ENCODE measurements around the gene PRKCH. TPM values are rescaled to one million over a fixed set of nuclear protein-coding genes. Genes with fewer than 3 reads are reported as not detected.

The PRKCH gene
- total and polyA plus RNA-seq, 8 donors, result 35.2 to 48.8 (median 43.1) TPM

DNA sequence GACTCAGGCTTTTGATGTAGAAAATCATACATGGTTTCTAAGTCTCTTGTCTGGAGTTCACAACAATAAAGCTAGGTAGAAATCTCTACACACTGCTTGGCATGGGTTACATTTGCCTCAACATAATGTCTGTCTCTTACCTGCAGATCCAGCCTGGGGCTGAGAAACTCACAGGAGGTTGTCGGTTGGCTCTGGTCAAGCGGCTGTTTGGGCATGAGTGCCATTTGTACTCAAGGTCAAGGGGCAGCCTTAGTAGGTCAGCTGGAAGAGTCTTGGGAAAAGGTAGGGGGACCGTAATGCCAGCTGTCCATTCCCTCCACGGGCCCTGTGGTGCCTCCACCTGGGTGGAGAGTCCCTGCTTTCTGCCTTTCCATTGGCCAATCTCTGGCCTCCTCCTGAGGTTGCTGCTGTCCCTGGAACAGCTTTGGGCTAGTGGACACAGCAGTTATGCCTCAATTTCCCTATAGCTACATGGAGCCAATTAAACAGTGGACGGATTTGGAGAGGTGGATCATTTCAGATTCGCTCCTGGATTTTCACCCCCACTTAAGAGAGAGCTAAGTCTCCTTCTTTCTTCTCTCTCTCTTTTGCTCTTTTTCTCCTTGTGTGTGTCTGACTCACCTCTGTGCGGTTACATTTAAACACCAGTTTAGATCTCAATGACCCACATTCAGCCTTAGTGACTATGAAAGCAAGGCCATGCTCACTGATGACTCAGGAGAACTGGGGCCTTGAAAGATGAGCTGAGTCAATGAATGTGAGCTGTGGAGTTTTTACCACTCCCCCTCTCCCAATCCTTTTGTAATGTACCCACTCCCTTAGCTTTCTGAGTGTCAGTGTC is 241.2 kb downstream of the PRKCH start:
- Histone ChIP-seq H3K4me3 (no peak overlapping the region), H3K9me3 (no peaks in the 10 kb centered on the region), H3K36me3 (no peaks in the 10 kb centered on the region), H3K27ac (peak overlapping the region; percentile 77 to 88), H3K27me3 (no peaks in the 10 kb centered on the region), H3K4me1 (peaks cover 24 to 81% of the 10 kb centered on the region in 2 donors)
- TF ChIP-seq CTCF (IDR thresholded peaks at IDR 0.05), result no peak
- intact Hi-C loops (cut with DNase I), result loop anchor here in 1 of 2 donors (10.0 kb wide), 2 partner anchors 88 to 132 kb away; partner anchors contain the start of gene HIF1A
- DNase-seq, result no peak
- peak; percentile 39 for ATAC-seq

DNA sequence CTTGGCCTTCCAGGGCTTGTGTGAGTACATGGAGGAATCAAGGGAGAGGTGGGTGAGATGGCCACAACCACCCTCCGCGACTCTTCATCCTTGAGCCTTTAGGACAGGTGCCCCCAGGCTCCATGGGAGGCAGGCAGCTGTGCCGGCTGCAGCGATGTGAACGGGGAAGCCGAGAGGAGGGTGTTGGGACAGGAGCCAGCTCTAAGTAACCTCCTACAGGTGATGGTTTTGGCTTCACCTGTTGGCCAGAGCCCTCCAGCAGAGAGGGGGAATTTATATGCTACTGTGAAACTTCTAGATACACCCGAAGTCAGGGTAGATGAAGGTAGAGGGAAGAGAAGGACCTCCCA is 241.8 kb downstream of the PRKCH start:
- intact Hi-C loops (cut with DNase I), result loop anchor here in 1 of 2 donors (10.0 kb wide), 2 partner anchors 88 to 132 kb away; partner anchors contain the start of gene HIF1A
- ATAC-seq (no peak), DNase-seq (peak in 1 of 4 donors; percentile 71)
- H3K9me3 ChIP-seq, result no peaks in the 10 kb centered on the region
- H3K4me3 ChIP-seq, result no peak overlapping the region
- TF ChIP-seq CTCF (IDR thresholded peaks at IDR 0.05), result no peak
- H3K27me3 ChIP-seq, result no peaks in the 10 kb centered on the region
- H3K36me3 ChIP-seq, result no peaks in the 10 kb centered on the region
- peaks cover 24 to 87% of the 10 kb centered on the region in 2 donors for H3K4me1 ChIP-seq
- H3K27ac ChIP-seq, result peak overlapping the region; percentile 77 to 88

DNA sequence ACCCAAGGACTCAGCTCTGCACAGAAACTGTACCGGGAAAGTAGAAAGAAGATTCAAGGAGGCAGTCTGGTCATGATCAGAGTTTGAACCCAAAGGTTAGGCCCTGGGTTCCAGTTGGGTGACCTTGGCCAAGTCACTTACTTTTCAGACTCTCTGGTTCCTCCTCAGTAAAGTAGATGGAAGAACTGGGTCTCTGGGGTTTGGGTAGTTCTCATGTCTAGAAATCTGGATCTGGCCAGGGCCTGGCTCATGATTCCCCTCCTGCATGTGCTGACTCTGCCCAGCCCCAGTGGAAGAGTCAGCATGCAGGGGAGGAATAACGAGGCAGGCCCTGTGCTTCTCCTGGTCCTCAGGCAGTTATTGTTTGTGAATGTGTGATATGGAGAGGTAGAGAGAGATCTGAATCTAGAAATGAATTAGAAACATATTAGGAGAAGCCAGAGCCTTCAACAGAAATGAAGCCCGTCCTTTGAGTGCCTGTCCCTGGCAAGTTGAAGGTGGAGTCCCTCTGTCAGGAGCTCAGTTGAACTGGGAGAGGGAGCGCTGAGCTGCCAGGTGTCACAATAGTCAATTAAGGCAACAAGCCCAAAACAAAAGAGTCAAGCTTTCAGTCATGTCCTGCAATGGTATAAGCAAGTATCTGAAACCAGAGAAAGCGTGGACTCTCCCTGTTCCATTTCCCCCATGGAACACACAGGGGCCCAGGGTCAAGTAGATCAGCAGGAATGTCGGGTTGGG is 242.7 kb downstream of the PRKCH start:
- peaks cover 33 to 96% of the 10 kb centered on the region in 2 donors for H3K4me1 ChIP-seq
- DNase-seq (no peak), ATAC-seq (no peak)
- H3K27me3 ChIP-seq, result no peaks in the 10 kb centered on the region
- H3K9me3 ChIP-seq, result no peaks in the 10 kb centered on the region
- peak overlapping the region; percentile 77 to 88 for H3K27ac ChIP-seq
- TF ChIP-seq CTCF (IDR thresholded peaks at IDR 0.05), result no peak
- intact Hi-C loops (cut with DNase I), result loop anchor here in 1 of 2 donors (10.0 kb wide), 2 partner anchors 89 to 131 kb away; partner anchors contain the start of gene HIF1A
- no peaks in the 10 kb centered on the region for H3K36me3 ChIP-seq
- H3K4me3 ChIP-seq, result no peak overlapping the region

DNA sequence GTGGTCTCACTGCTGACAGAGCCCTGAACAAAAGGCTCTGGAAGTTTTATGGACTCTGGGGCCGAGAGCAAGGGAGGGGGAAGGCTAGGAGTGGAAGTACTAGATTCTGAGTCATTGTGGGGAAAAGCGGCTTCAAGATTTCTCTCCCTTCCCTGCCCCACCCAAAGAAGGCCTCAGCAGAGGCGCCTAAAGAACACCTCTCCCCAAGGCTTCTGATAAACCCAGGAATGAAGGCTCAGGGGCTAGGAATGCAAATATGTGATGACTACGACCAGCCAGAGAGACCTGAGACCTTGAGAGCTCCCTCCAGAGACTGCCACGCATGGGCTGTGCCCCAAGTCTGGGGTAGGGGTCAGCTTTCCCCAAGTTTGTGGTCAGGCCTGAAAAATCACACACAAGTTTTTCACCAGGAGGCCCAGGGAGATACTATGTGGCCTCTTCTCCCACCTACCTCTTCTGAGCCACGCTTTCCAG is 243.3 kb downstream of the PRKCH start:
- Histone ChIP-seq H3K36me3 (no peaks in the 10 kb centered on the region), H3K27me3 (no peaks in the 10 kb centered on the region), H3K9me3 (no peaks in the 10 kb centered on the region), H3K27ac (peak overlapping the region; percentile 77 to 88), H3K4me1 (peaks cover 39 to 98% of the 10 kb centered on the region in 2 donors), H3K4me3 (no peak overlapping the region)
- no peak for DNase-seq
- peak; percentile 54 for ATAC-seq
- no peak for TF ChIP-seq CTCF (IDR thresholded peaks at IDR 0.05)
- intact Hi-C loops (cut with DNase I), result loop anchor here in 1 of 2 donors (10.0 kb wide), 2 partner anchors 90 to 130 kb away; partner anchors contain the start of gene HIF1A
